ENCODE data around the gene MUTYH.

- TF ChIP-seq CTCF (IDR thresholded peaks at IDR 0.05; ENCODE audit: insufficient read depth, low read depth, low read length) (no peak), EZH2 (IDR thresholded peaks at IDR 0.05; ENCODE audit: insufficient read depth, low read length) (no peak)
These were observed 33.3 kb downstream of the MUTYH start for GRCh38 chr1:45306905-45307304.
